Astrocyte (in vitro differentiated cells and primary cell): ENCODE data around the gene OR2F1.

Source experiments
- EZH2 ChIP-seq: IDR thresholded peaks from 2 replicates; pipeline ENCODE4 v1.6.1; 2012; ENCODE audit warnings: mild to moderate bottlenecking, low read length, inconsistent platforms; ENCODE audit not compliant: insufficient read depth
- TF ChIP-seq, protein P1 (sequence below): IDR thresholded peaks from 2 replicates; pipeline ENCODE4 v1.5.1; 2011; ENCODE audit warnings: low read depth, mild to moderate bottlenecking, inconsistent platforms, low read length, moderate library complexity; ENCODE audit not compliant: insufficient read depth

DNA sequence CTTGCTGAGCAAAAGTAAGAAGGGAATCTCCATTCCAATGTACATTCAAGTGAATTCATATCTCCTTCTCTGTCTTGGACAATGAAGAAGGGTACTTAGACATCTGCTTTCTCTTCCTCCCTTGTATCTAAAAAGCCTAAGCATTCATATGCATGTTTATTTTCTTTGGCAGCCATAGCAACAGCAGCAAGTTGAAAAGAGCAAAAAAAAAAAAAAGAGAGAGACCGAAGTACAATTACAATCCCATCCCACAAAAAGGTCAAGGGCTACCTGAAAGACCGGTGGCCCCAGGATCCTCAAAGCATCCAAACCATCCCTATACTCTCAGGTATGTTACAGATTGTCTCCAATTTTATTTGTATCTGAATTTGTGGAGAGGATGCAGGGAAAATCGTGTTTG lies 4.1 kb downstream of the OR2F1 start:
- TF ChIP-seq, protein P1, sequence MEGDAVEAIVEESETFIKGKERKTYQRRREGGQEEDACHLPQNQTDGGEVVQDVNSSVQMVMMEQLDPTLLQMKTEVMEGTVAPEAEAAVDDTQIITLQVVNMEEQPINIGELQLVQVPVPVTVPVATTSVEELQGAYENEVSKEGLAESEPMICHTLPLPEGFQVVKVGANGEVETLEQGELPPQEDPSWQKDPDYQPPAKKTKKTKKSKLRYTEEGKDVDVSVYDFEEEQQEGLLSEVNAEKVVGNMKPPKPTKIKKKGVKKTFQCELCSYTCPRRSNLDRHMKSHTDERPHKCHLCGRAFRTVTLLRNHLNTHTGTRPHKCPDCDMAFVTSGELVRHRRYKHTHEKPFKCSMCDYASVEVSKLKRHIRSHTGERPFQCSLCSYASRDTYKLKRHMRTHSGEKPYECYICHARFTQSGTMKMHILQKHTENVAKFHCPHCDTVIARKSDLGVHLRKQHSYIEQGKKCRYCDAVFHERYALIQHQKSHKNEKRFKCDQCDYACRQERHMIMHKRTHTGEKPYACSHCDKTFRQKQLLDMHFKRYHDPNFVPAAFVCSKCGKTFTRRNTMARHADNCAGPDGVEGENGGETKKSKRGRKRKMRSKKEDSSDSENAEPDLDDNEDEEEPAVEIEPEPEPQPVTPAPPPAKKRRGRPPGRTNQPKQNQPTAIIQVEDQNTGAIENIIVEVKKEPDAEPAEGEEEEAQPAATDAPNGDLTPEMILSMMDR: no peak
- no peak for TF ChIP-seq EZH2
